ENCODE data around the gene TEX29.

Gene TEX29

DNA sequence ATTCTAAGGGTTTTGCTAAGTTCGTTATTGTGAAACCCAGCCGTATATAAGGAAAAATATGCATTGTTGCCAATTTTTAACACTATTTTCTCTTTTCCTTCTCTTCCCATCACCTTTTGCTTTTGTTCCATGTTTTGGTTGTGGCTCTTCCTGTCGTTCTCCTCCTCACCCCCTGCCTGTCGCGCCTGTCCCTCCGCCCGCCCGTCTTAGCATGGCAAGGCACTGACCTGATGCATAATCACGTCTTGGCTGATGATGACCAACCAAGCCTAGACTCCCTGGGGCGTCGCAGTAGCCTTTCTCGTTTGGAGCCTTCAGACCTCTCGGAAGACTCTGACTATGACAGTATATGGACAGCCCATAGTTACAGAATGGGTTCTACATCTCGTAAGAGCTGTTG, 28.5 kb upstream of the TEX29 start:
- DNase-seq (no peak), ATAC-seq (no peak)

DNA sequence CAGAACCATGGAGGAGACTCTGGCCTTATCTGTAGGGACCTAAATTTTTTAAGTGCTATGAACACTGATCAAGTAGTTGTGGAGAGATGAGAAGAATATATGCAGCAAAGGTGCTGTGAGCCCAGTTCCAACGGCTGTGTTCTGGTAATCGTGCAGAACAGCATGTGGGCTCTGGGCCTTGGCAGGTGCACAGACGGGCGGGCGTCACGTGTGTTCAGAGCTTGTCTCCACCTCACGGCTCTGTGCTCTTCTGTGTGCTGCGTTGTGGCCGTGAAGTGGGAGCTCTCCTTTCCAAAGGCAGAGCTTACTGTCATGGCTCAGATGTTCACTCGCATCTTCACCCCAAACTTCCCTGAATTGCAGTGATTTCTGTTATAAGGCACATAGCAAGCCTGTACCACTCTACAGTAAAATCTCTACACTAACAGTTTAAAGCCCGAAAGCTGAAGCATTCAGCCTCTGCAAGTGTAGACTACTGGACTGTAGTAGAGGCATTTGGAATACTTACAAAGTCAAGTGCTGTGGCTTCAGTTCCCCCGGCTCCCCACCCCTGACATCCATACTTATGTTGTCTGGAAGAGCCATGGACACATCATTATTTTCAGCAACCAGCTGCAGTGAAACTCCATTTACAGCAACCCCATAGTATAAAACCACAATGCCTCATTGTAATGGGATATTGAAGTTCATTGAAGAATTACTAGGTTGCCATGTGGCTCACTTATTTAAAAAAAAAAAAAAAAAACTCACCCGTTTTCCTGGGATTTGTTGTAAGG, 27.5 kb upstream of the TEX29 start:
- DNase-seq (no peak), ATAC-seq (no peak)

- ATAC-seq: no peak
- DNase-seq: no peak
Observed at GRCh38 chr13:111295886-111296285, 24.6 kb upstream of the TEX29 start.

GRCh38 chr13:111296417-111296816, 24.0 kb upstream of the TEX29 start:
- DNase-seq: no peak
- ATAC-seq: no peak

- ATAC-seq: no peak
Observed at GRCh38 chr13:111298214-111298975, 22.0 kb upstream of the TEX29 start.

DNA sequence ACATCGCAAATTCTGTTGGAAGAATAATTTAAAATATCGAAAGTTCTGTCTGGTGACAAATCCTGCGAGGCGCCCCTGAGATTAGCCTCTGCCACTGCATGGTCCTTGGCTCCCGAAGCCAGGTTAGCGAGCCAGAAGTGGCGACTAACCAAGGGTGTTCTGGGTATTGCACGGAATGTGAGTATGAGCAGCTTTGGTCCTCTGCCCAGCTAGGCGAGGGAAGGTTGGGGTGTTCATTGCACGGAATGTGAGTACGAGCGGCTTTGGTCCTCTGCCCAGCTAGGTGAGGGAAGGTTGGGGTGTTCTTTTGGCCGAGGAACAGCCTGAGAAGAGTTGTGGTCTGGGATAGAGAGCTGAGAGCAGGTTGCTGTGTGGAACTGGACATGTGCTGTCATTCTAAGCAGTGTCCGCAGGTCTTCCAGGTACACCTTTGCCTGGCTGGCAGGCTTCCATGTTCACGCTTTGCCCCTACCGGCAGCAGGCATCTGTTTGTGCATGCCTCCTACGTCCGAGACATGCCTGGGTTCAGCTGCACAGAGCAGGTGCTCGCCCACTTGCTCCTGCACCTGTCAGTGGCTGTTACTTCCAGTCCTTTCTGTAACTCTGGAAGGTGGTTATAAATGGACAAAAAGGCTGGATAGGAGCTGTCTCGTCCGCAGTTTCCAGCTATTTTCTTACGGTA, 18.3 kb upstream of the TEX29 start:
- ATAC-seq (no peak), DNase-seq (no peak)

More at GRCh38 chr13:111298214-111298975, 22.0 kb upstream of the TEX29 start:
- no peak for DNase-seq

DNA sequence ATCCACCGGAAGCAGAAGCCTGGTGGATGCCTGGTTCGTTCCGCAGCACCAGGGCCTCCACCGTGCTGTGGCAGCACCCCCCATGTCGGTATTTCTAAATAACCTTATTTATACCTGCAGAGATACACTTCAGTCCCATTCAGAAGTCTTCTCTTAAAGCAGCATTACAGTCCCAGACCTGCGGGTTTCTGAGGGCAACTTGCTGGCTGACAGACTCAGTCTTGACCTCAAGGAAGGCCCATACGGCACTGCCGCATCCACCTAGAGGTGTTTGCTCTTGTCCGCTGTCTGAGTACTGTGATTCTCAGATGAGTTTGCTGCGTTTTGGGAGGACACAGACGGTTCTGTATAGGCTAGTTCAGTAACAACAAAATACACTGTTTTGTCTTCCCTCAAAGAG, 16.9 kb upstream of the TEX29 start:
- no peak for ATAC-seq
- no peak for DNase-seq

GRCh38 chr13:111304041-111304544, 16.3 kb upstream of the TEX29 start:
- ATAC-seq (peak; percentile 23), DNase-seq (no peak)

- ATAC-seq: no peak
- no peak for DNase-seq
Observed at GRCh38 chr13:111304603-111305289, 15.7 kb upstream of the TEX29 start.

DNA sequence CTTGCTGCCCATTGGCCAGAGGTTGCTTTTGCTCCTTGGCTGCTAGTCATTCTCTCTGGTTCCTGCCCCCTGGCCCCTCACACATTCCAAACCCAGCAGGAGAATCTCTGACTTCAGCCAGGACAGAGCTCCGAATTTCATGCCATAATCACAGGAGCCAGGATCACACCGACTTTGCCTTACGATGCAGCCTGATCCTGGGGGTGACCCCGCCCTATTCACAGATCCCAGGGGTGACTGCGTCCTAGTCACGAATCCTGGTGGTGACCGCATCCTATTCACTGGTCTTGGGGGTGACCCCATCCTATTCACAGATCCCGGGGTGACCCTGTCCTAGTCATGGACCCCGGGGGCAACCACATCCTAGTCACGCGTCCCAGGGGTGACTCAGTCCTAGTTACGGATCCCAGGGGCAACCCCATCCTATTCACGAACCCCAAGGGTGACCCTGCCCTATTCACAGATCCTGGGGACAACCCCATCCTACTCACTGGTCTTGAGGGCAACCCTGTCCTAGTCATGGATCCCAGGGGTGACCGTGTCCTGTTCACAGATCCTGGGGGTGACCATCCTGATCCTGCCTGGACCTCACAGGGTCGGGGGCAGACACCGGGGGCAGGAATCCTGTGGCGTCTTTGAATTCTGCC, 7.4 kb upstream of the TEX29 start:
- no peak for DNase-seq
- ATAC-seq: no peak

DNA sequence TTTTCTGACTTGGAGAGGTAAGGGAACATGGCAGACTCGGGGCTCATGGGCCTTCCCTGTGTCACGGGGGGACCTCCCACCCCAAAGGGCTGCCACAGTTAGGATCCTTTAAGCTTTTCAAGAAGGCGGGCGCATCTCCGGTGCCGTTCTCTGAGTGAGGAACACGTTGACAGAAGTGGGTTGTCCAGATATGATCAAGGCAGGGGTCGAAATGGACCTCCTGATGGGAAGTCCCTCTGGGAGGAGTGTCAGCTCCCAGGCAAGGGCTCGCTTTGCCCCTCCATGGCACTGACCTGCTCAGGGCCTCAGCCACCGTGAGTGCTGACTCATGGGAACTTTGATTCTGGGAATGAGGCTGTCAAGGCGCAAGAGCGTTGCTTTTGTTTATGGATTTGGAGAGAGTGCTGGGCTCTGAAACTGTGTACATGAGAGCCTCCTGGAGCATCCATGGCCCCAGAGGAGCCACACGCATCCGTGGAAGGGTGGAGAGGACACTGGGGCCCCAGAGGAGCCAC, 6.5 kb upstream of the TEX29 start:
- no peak for DNase-seq
- ATAC-seq: peak; percentile 15

- no peak for ATAC-seq
- no peak for DNase-seq
Observed at GRCh38 chr13:111314852-111315251, 5.6 kb upstream of the TEX29 start.

GRCh38 chr13:111315347-111315995, 5.0 kb upstream of the TEX29 start:
- no peak for DNase-seq
- no peak for ATAC-seq

DNA sequence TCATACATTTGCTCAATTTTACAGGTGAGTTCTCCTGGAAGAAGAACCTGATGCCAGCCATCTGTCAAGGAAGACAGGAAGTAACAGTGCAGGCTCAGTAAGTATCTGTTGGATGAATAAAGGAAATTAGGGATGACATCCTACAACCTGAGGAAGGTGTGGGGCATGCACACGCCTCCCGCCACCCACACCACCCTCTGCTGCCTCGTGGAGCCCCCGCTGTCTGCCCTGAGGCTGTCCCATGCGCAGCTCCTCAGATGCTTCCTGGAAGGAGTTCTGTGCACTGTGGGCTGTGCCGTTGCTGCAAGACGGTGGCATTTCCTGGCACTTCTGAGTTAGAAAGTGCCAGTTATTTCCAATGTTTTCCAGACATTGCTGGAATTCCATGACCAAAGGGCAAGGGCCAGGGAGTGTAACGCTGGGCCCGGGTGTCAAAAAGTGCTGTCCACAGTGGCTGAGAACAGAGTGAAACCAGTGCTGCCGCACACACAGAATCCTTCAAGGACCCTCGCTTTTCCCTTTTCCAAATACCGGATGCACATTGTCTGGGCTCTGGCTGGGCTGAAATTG, 4.2 kb upstream of the TEX29 start:
- ATAC-seq (no peak), DNase-seq (no peak)

DNA sequence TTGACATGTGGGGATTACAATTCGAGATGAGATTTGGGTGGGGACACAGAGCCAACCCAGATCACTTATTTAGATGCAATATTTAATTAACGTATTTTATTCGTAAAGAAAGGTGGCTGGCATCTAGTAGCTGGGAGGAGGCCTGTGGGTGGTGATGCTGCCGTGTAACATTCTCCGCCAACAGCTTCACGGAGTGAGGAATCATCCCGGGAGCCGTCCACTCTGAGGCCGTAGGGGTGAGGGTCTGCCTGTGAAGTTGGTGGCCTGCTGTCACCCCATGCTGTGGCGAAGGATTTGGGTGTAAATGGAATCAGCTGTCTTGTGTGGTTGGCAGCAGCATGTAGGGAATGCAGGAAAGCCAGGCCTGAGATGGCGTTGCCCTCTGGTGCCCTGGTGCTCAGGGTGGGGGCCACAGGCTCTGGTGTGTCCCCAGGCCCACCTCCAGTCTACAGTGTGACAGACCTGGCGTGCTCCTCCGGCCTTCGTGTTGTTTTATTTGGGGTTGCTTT, 3.3 kb upstream of the TEX29 start:
- no peak for ATAC-seq
- no peak for DNase-seq

DNA sequence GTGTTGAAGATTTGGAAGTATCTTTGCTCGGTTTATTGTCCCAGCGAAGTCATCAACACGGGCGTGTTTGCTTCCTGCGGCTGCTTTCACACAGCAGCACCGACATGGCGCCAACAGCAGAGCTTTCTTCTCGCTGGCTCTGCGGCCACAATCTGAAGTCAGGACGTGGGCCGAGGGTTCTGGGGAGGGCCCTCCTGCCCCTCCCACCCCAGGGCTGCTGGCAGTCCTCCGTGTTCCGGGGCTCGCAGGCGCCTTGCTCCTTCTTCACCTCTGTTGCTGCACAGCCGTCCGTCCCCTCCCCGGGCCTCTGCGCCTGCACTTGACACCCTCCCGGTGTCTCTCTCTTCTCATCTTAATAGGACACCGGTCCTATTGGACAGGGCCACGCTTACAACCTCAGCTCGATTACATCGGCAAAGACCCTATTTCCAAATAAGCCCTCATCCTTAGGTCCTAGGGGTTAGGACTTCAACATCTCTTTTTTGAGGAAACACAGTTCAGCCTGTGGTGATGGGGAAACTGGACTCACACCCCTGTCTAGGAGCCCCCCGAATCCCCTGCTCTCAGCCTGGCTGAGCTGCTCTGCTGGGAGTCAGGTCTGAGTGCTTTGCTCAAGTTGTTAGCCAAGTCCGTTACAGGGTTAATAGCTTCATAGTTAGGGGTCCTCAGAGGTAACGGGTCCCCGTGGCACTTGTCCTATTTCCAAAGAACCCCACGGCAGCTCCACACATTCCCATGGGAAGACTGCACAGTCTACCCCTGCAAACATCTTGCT, 2.7 kb upstream of the TEX29 start:
- DNase-seq (no peak), ATAC-seq (no peak)

DNA sequence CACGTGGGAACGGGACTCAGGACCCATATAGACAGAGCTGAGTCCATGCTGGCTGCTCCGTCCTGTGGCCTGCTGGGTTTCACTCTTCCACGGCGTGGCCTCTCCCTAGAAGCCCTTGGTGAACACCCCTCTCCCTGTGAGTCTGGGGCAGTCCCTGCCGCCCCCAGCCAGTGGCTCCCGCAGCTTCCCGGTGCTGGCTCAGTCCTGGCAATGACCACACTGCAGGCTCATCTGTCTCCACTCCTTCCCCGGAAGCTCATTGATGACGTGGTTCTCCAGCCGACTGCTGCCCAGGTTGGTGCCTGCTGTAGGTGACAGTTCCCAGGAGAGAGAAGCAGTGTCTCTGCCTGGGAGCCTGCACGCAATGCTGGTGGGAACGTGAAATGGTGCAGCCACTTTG, 2.1 kb upstream of the TEX29 start:
- no peak for ATAC-seq
- no peak for DNase-seq

DNA sequence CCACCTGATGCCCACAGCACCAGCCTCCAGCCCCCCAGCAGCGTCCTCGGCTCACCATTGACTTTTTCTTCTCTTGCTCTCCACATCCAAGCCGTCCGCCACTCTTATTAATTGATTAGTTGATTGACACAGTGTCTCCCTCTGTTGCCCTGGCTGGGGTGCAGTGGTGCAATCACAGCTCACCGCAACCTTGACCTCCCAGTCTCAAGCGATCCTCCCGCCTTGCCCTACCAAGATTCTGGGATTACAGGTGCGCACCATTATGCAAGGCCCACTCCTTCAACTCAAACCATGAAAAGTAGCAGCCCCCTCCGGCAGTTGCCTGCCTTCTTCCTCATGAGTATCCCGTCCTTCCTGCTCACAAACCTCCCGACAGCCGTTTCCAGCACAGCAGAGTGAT, 921 bp upstream of the TEX29 start:
- DNase-seq: no peak
- no peak for ATAC-seq

All from stimulated activated naive CD8-positive, alpha-beta T cell treated with anti-CD3 and anti-CD28 coated beads, Interleukin-15, Interleukin-2, amounts not matched to agents 100 U/mL and 50 U/mL, for 24 hours (primary cell).